ENCODE data around the gene MRE11. TPM values are rescaled to one million over a fixed set of nuclear protein-coding genes. Genes with fewer than 3 reads are reported as not detected.
"Not testable (repeated sequence)": the region's sequence is repeated elsewhere in the genome, so short reads cannot be mapped to it uniquely, and the experiment has no call there.

MRE11 gene
- polyA plus RNA-seq, 1 donor (not counting 4 experiments of a cell fraction or from before 2014, with no cell fraction given), result 12.4 TPM

DNA sequence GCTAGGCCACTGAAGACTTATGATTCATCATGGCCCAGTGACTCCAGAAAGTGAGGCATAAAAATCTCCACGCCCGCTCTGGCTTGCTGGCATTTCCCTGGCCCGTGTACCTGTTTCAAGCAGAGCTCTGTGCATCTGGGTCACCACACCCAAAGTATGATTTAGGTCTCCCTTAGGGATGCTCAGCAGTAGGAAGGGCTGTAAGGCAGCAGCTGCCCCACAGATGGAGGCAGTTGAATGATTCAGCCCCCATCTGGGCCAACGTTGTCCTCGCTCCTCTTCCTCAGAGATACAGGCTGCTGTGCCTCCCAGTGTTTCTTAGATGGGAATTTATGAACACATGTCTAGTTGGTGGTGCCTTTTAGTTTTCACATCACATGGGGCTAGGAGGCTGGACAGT lies 114.0 kb downstream of the MRE11 start:
- Histone ChIP-seq H3K27ac (ENCODE audit: control insufficient read depth, insufficient read depth, low read length) (no peak overlapping the region), H4K20me1 (ENCODE audit: control insufficient read depth, extremely low read depth, insufficient read depth, low read length) (no peaks in the 10 kb centered on the region), H3K9me3 (ENCODE audit: control insufficient read depth, low read depth, low read length) (no peaks in the 10 kb centered on the region), H3K9me1 (ENCODE audit: control insufficient read depth, extremely low read depth, insufficient read depth, low read length) (no peaks in the 10 kb centered on the region), H3K79me2 (ENCODE audit: control insufficient read depth, insufficient read depth, low read length) (no peaks in the 10 kb centered on the region), H3K9ac (ENCODE audit: control insufficient read depth, extremely low read depth, insufficient read depth, low read length) (no peak overlapping the region), H3K4me2 (ENCODE audit: control insufficient read depth, extremely low read depth, insufficient read depth, low read depth, low read length) (no peak overlapping the region), H3K27me3 (ENCODE audit: control insufficient read depth, extremely low read depth, insufficient read depth, low read length) (no peaks in the 10 kb centered on the region), H2AFZ (ENCODE audit: control insufficient read depth, low read length) (no peak overlapping the region), H3K4me3 (ENCODE audit: control insufficient read depth in 2 of 3, extremely low read depth in 1 of 3, insufficient read depth in 2 of 3, low read depth in 1 of 3, low read length in 3 of 3) (no peak overlapping the region), H3K36me3 (ENCODE audit: control insufficient read depth in 2 of 2, extremely low read depth in 1 of 2, insufficient read depth in 2 of 2, low read length in 2 of 2) (no peaks in the 10 kb centered on the region), H3K4me1 (ENCODE audit: control insufficient read depth, extremely low read depth, insufficient read depth, low read length) (no peaks in the 10 kb centered on the region)
- DNase-seq (ENCODE audit: low read depth, low spot score) (no peak), FAIRE-seq (no peak)
- TF ChIP-seq, protein P1, sequence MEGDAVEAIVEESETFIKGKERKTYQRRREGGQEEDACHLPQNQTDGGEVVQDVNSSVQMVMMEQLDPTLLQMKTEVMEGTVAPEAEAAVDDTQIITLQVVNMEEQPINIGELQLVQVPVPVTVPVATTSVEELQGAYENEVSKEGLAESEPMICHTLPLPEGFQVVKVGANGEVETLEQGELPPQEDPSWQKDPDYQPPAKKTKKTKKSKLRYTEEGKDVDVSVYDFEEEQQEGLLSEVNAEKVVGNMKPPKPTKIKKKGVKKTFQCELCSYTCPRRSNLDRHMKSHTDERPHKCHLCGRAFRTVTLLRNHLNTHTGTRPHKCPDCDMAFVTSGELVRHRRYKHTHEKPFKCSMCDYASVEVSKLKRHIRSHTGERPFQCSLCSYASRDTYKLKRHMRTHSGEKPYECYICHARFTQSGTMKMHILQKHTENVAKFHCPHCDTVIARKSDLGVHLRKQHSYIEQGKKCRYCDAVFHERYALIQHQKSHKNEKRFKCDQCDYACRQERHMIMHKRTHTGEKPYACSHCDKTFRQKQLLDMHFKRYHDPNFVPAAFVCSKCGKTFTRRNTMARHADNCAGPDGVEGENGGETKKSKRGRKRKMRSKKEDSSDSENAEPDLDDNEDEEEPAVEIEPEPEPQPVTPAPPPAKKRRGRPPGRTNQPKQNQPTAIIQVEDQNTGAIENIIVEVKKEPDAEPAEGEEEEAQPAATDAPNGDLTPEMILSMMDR (optimal IDR thresholded peaks at IDR 0.05 in 1 of 3, IDR thresholded peaks at IDR 0.05 in 1 of 3, conservative IDR thresholded peaks at IDR 0.05 in 1 of 3; ENCODE audit: extremely low read depth in 1 of 3, insufficient read depth in 2 of 3, low read length in 3 of 3), result no peak
- no peak for TF ChIP-seq EZH2 (IDR thresholded peaks at IDR 0.05; ENCODE audit: low read length)
- dilution Hi-C loops (cut with MboI; ENCODE audit: extremely low pct_ligation_motif_present, low sequenced_read_pairs), result no loop called here

GRCh38 chr11:94376841-94377240 lies 116.8 kb downstream of the MRE11 start:
- TF ChIP-seq, protein P1 (optimal IDR thresholded peaks at IDR 0.05 in 1 of 3, IDR thresholded peaks at IDR 0.05 in 1 of 3, conservative IDR thresholded peaks at IDR 0.05 in 1 of 3; ENCODE audit: extremely low read depth in 1 of 3, insufficient read depth in 2 of 3, low read length in 3 of 3), result no peak
- no peak for TF ChIP-seq EZH2 (IDR thresholded peaks at IDR 0.05; ENCODE audit: low read length)
- Histone ChIP-seq H3K79me2 (ENCODE audit: control insufficient read depth, insufficient read depth, low read length) (no peaks in the 10 kb centered on the region), H3K9me1 (ENCODE audit: control insufficient read depth, extremely low read depth, insufficient read depth, low read length) (no peaks in the 10 kb centered on the region), H3K9ac (ENCODE audit: control insufficient read depth, extremely low read depth, insufficient read depth, low read length) (no peak overlapping the region), H2AFZ (ENCODE audit: control insufficient read depth, low read length) (no peak overlapping the region), H3K4me3 (ENCODE audit: control insufficient read depth in 2 of 3, extremely low read depth in 1 of 3, insufficient read depth in 2 of 3, low read depth in 1 of 3, low read length in 3 of 3) (no peak overlapping the region), H3K4me1 (ENCODE audit: control insufficient read depth, extremely low read depth, insufficient read depth, low read length) (no peaks in the 10 kb centered on the region), H3K36me3 (ENCODE audit: control insufficient read depth in 2 of 2, extremely low read depth in 1 of 2, insufficient read depth in 2 of 2, low read length in 2 of 2) (no peaks in the 10 kb centered on the region), H4K20me1 (ENCODE audit: control insufficient read depth, extremely low read depth, insufficient read depth, low read length) (no peaks in the 10 kb centered on the region), H3K4me2 (ENCODE audit: control insufficient read depth, extremely low read depth, insufficient read depth, low read depth, low read length) (no peak overlapping the region), H3K9me3 (ENCODE audit: control insufficient read depth, low read depth, low read length) (no peaks in the 10 kb centered on the region), H3K27me3 (ENCODE audit: control insufficient read depth, extremely low read depth, insufficient read depth, low read length) (no peaks in the 10 kb centered on the region), H3K27ac (ENCODE audit: control insufficient read depth, insufficient read depth, low read length) (no peak overlapping the region)
- FAIRE-seq, result no peak
- dilution Hi-C loops (cut with MboI; ENCODE audit: extremely low pct_ligation_motif_present, low sequenced_read_pairs), result no loop called here
- DNase-seq (ENCODE audit: low read depth, low spot score), result no peak

- H3K27me3 ChIP-seq (ENCODE audit: control insufficient read depth, extremely low read depth, insufficient read depth, low read length); H2AFZ ChIP-seq (ENCODE audit: control insufficient read depth, low read length); DNase-seq (ENCODE audit: low read depth, low spot score); dilution Hi-C loops (cut with MboI; ENCODE audit: extremely low pct_ligation_motif_present, low sequenced_read_pairs); H3K9ac ChIP-seq (ENCODE audit: control insufficient read depth, extremely low read depth, insufficient read depth, low read length); H4K20me1 ChIP-seq (ENCODE audit: control insufficient read depth, extremely low read depth, insufficient read depth, low read length); H3K9me1 ChIP-seq (ENCODE audit: control insufficient read depth, extremely low read depth, insufficient read depth, low read length); FAIRE-seq; H3K4me1 ChIP-seq (ENCODE audit: control insufficient read depth, extremely low read depth, insufficient read depth, low read length); H3K27ac ChIP-seq (ENCODE audit: control insufficient read depth, insufficient read depth, low read length); H3K4me3 ChIP-seq (ENCODE audit: control insufficient read depth in 2 of 3, extremely low read depth in 1 of 3, insufficient read depth in 2 of 3, low read depth in 1 of 3, low read length in 3 of 3); H3K36me3 ChIP-seq (ENCODE audit: control insufficient read depth in 2 of 2, extremely low read depth in 1 of 2, insufficient read depth in 2 of 2, low read length in 2 of 2); H3K9me3 ChIP-seq (ENCODE audit: control insufficient read depth, low read depth, low read length); H3K4me2 ChIP-seq (ENCODE audit: control insufficient read depth, extremely low read depth, insufficient read depth, low read depth, low read length); H3K79me2 ChIP-seq (ENCODE audit: control insufficient read depth, insufficient read depth, low read length): not testable (repeated sequence)
Observed at GRCh38 chr11:94370576-94370975, 123.1 kb downstream of the MRE11 start.
